ENCODE results near the gene SMR3B. TPM values are rescaled to one million over a fixed set of nuclear protein-coding genes. Genes with fewer than 3 reads are reported as not detected.

SMR3B gene
- total and polyA plus RNA-seq, 2 of the 4 experiments (the other 2 are of a cell fraction): not detected

DNA sequence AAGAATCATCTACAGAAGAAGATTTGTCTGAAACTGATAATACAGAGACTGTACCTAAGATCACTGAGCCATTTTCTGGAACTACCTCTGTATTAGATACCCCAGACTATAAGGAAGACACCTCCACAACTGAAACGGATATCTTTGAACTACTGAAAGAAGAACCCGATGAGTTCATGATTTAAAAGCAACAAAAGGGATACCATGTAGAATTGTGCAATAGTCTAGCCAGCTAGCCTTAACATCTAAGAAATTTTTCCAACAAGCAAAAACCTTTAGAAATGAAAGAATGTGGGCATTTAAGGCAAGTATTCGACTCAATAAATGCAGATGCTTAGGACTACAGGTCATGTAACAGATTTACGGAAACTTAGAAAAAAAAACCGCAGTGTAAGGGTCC, 46.9 kb upstream of the SMR3B start:
- dilution Hi-C loops (cut with HindIII; ENCODE audit: low sequenced_read_pairs, unreplicated experiment) (no loop called here), in situ Hi-C loops (cut with MboI; ENCODE audit: low sequenced_read_pairs) (no loop called here)
- BruUV-seq (replicated peaks): no TSS peak

More for the DNA sequence above, 46.9 kb upstream of the SMR3B start:
- Histone ChIP-seq H3K27me3 (ENCODE audit: control insufficient read depth, insufficient read depth, low read length) (no peaks in the 10 kb centered on the region), H3K4ac (ENCODE audit: low read depth, low read length) (no peak overlapping the region), H2BK20ac (ENCODE audit: low read depth, low read length) (no peak overlapping the region), H2AK5ac (ENCODE audit: low read depth, low read length) (no peak overlapping the region), H2BK120ac (ENCODE audit: low read depth, low read length) (no peak overlapping the region), H2AK9ac (replicated peaks; ENCODE audit: low read depth, low read length, poor library complexity) (no peak overlapping the region), H3K36me3 (ENCODE audit: control insufficient read depth, insufficient read depth, low read length) (no peaks in the 10 kb centered on the region), H4K91ac (ENCODE audit: insufficient read depth, low read depth, low read length) (no peak overlapping the region), H4K5ac (ENCODE audit: low read depth, low read length) (no peak overlapping the region), H2BK15ac (ENCODE audit: low read depth, low read length) (no peak overlapping the region), H3K56ac (ENCODE audit: extremely low read depth, insufficient read depth, low read length) (no peak overlapping the region), H4K8ac (ENCODE audit: low read depth in 2 of 2, low read length in 2 of 2) (no peak overlapping the region), H2AFZ (replicated peaks; ENCODE audit: low read length, poor library complexity) (no peak overlapping the region), H3K9me1 (ENCODE audit: insufficient read depth, low read length) (no peaks in the 10 kb centered on the region), H3K9ac (ENCODE audit: low read depth, low read length) (no peak overlapping the region), H3K4me2 (ENCODE audit: low read depth, low read length) (no peak overlapping the region), H3K23ac (ENCODE audit: low read depth, low read length) (no peak overlapping the region), H3K9me3 (ENCODE audit: control insufficient read depth, insufficient read depth, low read length) (no peaks in the 10 kb centered on the region), H3K27ac (ENCODE audit: insufficient read depth, low read length) (no peak overlapping the region), H3K18ac (ENCODE audit: low read depth, low read length) (no peak overlapping the region), H4K20me1 (ENCODE audit: insufficient read depth, low read length) (no peaks in the 10 kb centered on the region), H2BK5ac (ENCODE audit: low read depth, low read length, poor library complexity, severe bottlenecking) (no peak overlapping the region), H3K4me1 (ENCODE audit: control insufficient read depth, insufficient read depth, low read length) (no peaks in the 10 kb centered on the region), H3K79me1 (ENCODE audit: low read depth in 1 of 2, low read length in 2 of 2) (no peaks in the 10 kb centered on the region), H3K14ac (replicated peaks; ENCODE audit: low read depth, low read length) (no peak overlapping the region), H3K4me3 (ENCODE audit: insufficient read depth, low read depth, low read length) (no peak overlapping the region)
- WGBS, 2 experiments (ENCODE audit: extremely low coverage in 2 of 2, insufficient read length in 1 of 2): no CpG with 5 or more reads among the region's 5 CpGs
- ChIA-PET POLR2A (ENCODE audit: unreplicated experiment) (no interaction called here), CTCF (no interaction called here)
- DNase-seq (no peak), ATAC-seq (ENCODE audit: low read depth) (no peak)
- intact Hi-C loops (cut with micrococcal nuclease): no loop called here
- TF ChIP-seq CEBPB (IDR thresholded peaks at IDR 0.05; ENCODE audit: low read depth, low read length) (peak; percentile 67), POLR2A (IDR thresholded peaks at IDR 0.05; ENCODE audit: low read depth, low read length) (no peak)
